Memory B cell (primary cell): ENCODE measurements around the gene RPRD1A.
"Not testable (repeated sequence)": the region's sequence is repeated elsewhere in the genome, so short reads cannot be mapped to it uniquely, and the experiment has no call there.

Source experiments
- ATAC-seq: fragments of 150-1000 bp; cut with Tn5 transposase; 2 replicates; pipeline ENCODE4 v1.10.0; 2021; ENCODE audit warnings: low read depth, mild to moderate bottlenecking, moderate library complexity
- DNase-seq, 2 donors: peaks; one replicate each; pipeline ENCODE4 v3.0.0; 2022; ENCODE audit warnings: low spot score in 2 of 2
- H3K27ac Mint-ChIP-seq: one replicate; pipeline ENCODE4 v1.8.0; 2022; ENCODE audit warnings: mild to moderate bottlenecking, moderate library complexity, mixed read lengths
- H3K27me3 Mint-ChIP-seq: one replicate; pipeline ENCODE4 v1.8.0; 2022; ENCODE audit warnings: mixed read lengths
- H3K36me3 Mint-ChIP-seq: one replicate; pipeline ENCODE4 v1.8.0; 2022; ENCODE audit warnings: mild to moderate bottlenecking, mixed read lengths
- H3K4me1 Mint-ChIP-seq: one replicate; pipeline ENCODE4 v1.8.0; 2022; ENCODE audit warnings: mixed read lengths
- H3K4me3 Mint-ChIP-seq: one replicate; pipeline ENCODE4 v1.8.0; 2022; ENCODE audit warnings: mild to moderate bottlenecking, moderate library complexity, mixed read lengths
- H3K9me3 Mint-ChIP-seq: one replicate; pipeline ENCODE4 v1.8.0; 2022; ENCODE audit warnings: mixed read lengths

The RPRD1A gene

DNA sequence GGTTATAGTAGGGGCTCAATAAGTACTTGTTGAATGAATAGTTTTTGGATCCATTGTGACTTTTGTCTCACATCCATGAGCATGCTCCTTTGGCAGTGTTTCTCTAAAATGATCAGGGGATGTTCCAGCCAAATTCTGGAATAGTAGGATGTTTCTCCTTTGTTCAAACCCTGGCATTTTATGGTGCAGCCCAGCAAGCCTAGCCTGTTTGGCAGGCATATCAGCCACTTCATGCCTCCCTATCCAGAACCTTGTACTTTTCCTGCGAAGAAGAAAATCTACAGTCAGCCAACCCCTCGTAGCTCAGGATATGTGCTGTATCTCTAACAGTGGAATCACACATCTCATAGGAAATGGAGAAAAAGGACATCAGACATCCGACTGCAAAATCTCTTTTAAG is 27.1 kb upstream of the RPRD1A start:
- Mint-ChIP-seq H3K36me3 (no peaks in the 10 kb centered on the region), H3K9me3 (no peaks in the 10 kb centered on the region), H3K4me1 (peaks cover 6% of the 10 kb centered on the region), H3K27ac (no peak overlapping the region), H3K27me3 (peaks cover 7% of the 10 kb centered on the region), H3K4me3 (no peak overlapping the region)
- ATAC-seq (no peak), DNase-seq (no peak)

DNA sequence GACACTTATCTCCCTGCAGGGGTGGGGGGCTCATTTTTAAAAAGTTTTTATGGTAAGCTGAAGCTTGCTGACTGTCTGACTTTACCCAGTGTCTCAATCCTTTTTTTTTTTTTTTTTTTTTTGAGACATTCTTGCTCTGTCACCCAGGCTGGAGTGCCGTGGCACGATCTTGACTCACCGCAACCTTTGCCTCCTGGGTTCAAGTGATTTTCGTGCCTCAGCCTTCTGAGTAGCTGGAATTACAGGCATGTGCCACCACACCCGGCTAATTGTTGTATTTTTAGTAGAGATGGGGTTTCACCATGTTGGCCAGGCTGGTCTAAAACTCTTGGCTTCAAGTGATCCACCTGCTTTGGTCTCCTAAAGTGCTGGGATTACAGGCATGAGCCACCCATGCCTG is 24.8 kb upstream of the RPRD1A start:
- not testable (repeated sequence) for H3K9me3 Mint-ChIP-seq, DNase-seq, H3K4me3 Mint-ChIP-seq, H3K27ac Mint-ChIP-seq, H3K36me3 Mint-ChIP-seq, H3K4me1 Mint-ChIP-seq, H3K27me3 Mint-ChIP-seq, ATAC-seq

DNA sequence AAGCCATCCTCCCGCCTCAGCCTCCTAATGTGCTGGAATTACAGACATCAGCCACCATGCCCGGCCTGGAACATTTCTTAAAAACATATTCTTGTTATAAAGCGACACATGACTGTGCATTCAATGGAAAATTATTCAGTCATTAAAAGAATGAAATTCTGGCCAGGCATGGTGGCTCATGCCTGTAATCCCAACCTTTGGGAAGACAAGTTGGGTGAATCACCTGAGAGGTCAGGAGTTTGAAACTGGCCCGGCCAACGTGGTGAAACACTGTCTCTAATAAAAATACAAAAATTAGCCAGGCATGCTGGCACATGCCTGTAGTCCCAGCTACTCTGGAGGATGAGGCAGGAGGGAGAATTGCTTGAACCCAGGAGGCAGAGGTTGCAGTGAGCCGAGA is 21.6 kb upstream of the RPRD1A start:
- H3K4me1 Mint-ChIP-seq = peaks cover 15% of the 10 kb centered on the region
- peaks cover under 1% of the 10 kb centered on the region for H3K9me3 Mint-ChIP-seq
- H3K27ac Mint-ChIP-seq = no peak overlapping the region
- peaks cover 6% of the 10 kb centered on the region for H3K27me3 Mint-ChIP-seq
- H3K4me3 Mint-ChIP-seq = no peak overlapping the region
- ATAC-seq = no peak
- H3K36me3 Mint-ChIP-seq = peaks cover 2% of the 10 kb centered on the region
- no peak for DNase-seq

DNA sequence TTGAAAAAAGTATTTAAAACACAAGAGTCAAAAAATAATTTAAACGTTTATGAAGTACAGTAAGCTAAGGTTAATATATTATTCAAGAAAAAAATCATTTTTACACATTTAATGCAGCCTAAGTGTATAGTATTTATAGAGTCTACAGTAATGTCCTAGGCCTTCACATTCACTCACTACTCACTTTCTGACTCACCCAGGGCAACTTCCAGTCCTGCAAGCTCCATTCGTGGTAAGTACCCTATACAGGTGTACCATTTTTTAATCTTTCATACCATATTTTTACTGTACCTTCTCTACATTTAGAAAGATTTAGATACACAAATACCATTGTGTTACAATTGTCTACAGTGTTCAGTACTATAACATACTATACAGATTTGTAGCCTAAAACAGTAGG is 20.9 kb upstream of the RPRD1A start:
- ATAC-seq (no peak), DNase-seq (no peak)
- Mint-ChIP-seq H3K4me3 (no peak overlapping the region), H3K4me1 (peaks cover 16% of the 10 kb centered on the region), H3K36me3 (peaks cover 3% of the 10 kb centered on the region), H3K27ac (no peak overlapping the region), H3K9me3 (peaks cover 2% of the 10 kb centered on the region), H3K27me3 (peaks cover 3% of the 10 kb centered on the region)

DNA sequence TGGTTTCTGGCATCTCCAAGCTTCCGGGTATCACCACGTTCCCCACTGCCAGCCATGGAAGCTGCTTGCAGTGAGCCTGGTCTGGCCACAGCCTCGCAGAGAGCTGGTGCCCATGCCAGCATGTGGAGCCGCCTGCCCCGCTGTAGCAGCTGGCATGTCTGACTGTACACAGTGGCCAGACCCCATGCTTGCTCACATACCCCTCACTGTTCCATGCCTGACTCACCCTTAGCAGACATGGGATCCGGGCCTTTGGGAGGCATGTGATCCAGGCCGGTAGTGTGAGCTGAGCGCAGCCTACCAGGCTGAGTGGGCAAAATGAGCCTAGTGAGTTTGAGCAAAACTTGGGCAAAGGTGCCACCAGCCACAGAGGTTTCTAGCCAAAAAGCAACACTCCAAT is 18.8 kb upstream of the RPRD1A start:
- peaks cover 3% of the 10 kb centered on the region for H3K36me3 Mint-ChIP-seq
- peaks cover 19% of the 10 kb centered on the region for H3K4me1 Mint-ChIP-seq
- no peak for ATAC-seq
- no peak overlapping the region for H3K27ac Mint-ChIP-seq
- no peak for DNase-seq
- H3K4me3 Mint-ChIP-seq = no peak overlapping the region
- H3K9me3 Mint-ChIP-seq = peaks cover 4% of the 10 kb centered on the region
- peaks cover 2% of the 10 kb centered on the region for H3K27me3 Mint-ChIP-seq

DNA sequence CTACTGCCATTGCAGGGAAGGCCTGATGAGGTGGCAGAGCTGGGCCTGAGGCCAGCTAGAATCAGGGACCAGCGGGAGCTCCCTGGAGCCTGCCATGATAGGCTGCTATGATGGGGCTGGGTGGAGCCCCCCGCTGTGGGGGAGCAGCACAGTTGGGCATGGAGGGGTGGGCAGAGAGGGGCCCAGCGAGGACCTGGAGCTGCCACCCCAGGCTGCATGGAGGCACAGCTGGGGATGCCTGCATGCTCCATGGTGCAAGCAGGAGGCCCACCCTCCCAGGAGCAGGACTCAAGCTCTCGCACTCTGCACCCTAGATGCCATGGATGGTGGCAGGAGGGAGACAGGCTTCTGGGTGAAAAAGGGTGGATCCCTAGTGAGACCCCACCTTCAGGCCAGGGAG is 17.8 kb upstream of the RPRD1A start:
- no peak for DNase-seq
- H3K4me1 Mint-ChIP-seq = peaks cover 19% of the 10 kb centered on the region
- peaks cover 3% of the 10 kb centered on the region for H3K36me3 Mint-ChIP-seq

DNA sequence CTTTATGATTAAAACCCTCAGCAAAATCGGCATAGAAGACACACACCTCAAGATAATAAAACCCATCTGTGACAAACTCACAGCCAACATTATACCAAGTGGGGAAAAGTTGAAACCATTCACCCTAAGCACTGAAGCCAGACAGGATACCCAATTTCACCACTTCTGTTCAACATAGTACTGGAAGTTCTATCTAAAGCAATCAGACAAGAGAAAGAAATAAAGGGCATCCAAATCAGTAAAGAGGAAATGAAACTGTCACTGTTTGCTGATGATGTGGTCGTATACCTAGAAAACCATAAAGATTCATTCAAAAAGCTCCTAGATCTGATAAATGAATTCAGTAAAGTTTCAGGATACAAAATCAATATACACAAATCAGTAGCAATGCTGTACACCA is 16.4 kb upstream of the RPRD1A start:
- Mint-ChIP-seq H3K4me3 (no peak overlapping the region), H3K27ac (no peak overlapping the region)
- ATAC-seq = peak; percentile 64

More for the DNA sequence above, 17.8 kb upstream of the RPRD1A start:
- Mint-ChIP-seq H3K27ac (no peak overlapping the region), H3K9me3 (peaks cover 6% of the 10 kb centered on the region), H3K27me3 (peaks cover 2% of the 10 kb centered on the region), H3K4me3 (no peak overlapping the region)
- no peak for ATAC-seq

DNA sequence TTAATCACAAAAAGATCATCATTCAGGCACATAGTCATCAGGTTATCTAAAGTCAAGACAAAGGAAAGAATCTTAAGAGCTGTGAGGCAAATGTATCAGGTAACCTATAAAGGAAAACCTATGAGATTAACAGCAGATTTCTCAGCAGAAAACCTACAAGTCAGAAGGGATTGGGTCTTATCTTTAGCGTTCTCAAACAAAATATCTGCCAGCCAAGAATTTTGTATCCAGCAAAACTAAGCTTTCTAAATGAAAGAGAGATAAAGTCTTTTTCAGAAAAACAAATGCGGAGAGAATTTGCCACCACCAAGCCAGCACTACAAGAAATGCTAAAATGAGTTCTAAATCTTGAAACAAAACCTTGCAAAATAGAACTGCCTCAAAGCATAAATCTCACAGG is 13.8 kb upstream of the RPRD1A start:
- not testable (repeated sequence) for H3K27me3 Mint-ChIP-seq, ATAC-seq, DNase-seq, H3K36me3 Mint-ChIP-seq, H3K27ac Mint-ChIP-seq, H3K4me3 Mint-ChIP-seq, H3K9me3 Mint-ChIP-seq
- peaks cover 14% of the 10 kb centered on the region for H3K4me1 Mint-ChIP-seq

More for the DNA sequence above, 16.4 kb upstream of the RPRD1A start:
- no peak for DNase-seq
- H3K9me3 Mint-ChIP-seq = peaks cover 6% of the 10 kb centered on the region
- H3K4me1 Mint-ChIP-seq = peaks cover 19% of the 10 kb centered on the region
- peaks cover 2% of the 10 kb centered on the region for H3K27me3 Mint-ChIP-seq
- H3K36me3 Mint-ChIP-seq = peaks cover 3% of the 10 kb centered on the region

DNA sequence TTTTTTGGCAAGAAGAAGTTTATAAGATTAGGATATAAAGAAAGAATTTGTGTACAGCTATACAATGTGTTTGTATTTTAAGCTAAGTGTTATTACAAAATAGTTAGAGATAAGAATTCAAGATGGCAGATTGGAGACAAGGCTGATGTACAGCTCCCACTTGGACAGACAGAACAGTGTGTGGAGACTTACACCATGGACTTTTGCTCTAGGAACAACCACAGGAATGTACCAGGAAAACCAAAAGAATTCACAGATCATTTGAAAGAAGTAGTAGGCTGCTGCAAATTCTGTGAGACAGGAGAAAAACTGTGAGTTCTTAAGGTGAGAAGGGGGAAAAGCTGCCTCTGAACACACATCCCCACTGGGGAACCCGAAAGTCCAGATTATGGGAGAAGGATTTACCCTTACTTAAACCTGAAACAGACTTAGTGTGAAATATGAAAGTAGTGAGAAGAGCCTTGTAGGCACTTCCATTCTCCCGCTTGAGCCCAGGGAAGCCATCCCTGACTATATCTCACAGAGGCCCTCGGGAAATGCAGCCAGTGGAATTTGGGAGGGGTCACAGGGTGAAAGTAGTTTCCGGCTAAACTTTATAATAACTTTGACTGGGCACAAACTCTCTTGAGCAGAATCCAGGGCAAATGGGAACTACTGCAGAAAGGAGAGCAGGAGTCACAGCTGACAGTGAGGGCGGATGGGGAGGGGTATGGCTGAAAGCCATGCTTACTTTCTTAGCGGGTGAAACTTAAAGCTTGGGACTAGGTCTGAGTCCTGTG is 11.6 kb upstream of the RPRD1A start:
- Mint-ChIP-seq H3K27me3 (peaks cover under 1% of the 10 kb centered on the region), H3K4me3 (no peak overlapping the region), H3K4me1 (peaks cover 11% of the 10 kb centered on the region), H3K9me3 (peaks cover 6% of the 10 kb centered on the region), H3K36me3 (peaks cover under 1% of the 10 kb centered on the region), H3K27ac (no peak overlapping the region)
- ATAC-seq = no peak
- no peak for DNase-seq

DNA sequence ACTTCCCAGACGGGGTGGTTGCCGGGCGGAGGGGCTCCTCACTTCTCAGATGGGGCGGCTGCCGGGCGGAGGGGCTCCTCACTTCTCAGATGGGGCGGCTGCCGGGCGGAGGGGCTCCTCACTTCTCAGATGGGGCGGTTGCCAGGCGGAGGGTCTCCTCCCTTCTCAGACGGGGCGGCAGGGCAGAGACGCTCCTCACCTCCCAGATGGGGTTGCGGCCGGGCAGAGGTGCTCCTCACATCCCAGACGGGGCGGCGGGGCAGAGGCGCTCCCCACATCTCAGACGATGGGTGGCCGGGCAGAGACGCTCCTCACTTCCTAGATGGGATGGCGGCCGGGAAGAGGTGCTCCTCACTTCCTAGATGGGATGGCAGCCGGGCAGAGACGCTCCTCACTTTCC is 10.4 kb upstream of the RPRD1A start:
- not testable (repeated sequence) for H3K4me1 Mint-ChIP-seq, H3K36me3 Mint-ChIP-seq, DNase-seq, H3K9me3 Mint-ChIP-seq, H3K27me3 Mint-ChIP-seq, H3K27ac Mint-ChIP-seq, ATAC-seq, H3K4me3 Mint-ChIP-seq

DNA sequence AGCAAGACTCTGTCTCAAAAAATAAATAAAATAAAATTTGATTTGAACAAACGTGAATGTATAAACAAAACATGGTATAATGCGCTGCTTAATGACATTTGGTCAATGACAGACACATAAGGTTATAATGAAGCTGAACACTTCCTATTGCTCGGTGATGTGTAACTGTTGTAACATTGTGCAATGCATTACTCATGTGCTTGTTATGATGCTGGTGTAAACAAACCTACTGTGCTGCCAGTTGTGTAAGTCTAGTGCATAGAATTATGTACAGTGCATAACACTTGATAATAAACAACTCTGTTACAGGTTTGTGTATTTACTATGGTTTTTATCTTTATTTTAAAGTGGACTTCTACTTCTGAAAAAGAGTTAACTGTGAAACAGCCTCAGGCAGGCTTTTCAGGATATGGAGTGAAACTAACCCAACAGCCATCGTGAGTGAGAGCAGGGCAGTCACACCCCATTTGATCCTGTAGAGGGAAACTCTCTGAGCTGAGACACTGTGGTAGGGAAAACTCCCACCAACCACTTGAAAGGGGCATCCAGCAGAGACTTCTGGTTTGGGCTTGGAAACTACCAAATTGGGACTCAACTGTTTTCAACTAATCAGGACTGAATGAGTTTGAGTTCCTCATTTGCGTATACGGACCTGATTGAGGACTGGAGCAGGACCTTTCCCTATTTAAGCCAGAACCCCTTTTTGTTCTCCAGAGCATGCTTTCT is 8.7 kb upstream of the RPRD1A start:
- no peaks in the 10 kb centered on the region for H3K36me3 Mint-ChIP-seq
- no peak overlapping the region for H3K4me3 Mint-ChIP-seq
- peaks cover 2% of the 10 kb centered on the region for H3K9me3 Mint-ChIP-seq
- DNase-seq (no peak), ATAC-seq (peak; percentile 59)
- H3K4me1 Mint-ChIP-seq = peaks cover 2% of the 10 kb centered on the region
- peaks cover 4% of the 10 kb centered on the region for H3K27me3 Mint-ChIP-seq
- no peak overlapping the region for H3K27ac Mint-ChIP-seq

DNA sequence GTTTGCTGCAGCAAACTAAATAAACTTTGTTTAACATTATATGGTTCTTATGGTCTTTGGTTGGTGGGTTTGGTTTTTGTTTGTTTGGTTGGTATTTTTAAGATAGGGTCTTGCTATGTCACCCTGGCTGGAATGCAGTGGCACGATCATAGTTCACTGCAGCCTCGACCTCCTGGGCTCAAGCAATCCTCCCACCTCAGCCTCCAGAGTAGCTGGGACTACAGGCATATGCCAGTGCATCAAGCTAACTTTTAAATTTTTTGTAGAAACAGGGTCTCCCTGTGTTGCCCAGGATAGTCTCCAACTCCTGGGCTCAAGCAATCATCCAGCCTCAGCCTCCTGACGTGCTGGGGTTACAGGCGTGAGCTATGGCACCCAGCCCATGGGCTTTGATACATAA is 7.1 kb upstream of the RPRD1A start:
- Mint-ChIP-seq H3K4me1 (peaks cover 2% of the 10 kb centered on the region), H3K4me3 (no peak overlapping the region), H3K9me3 (no peaks in the 10 kb centered on the region), H3K27me3 (peaks cover 9% of the 10 kb centered on the region), H3K36me3 (no peaks in the 10 kb centered on the region), H3K27ac (no peak overlapping the region)
- DNase-seq = no peak
- no peak for ATAC-seq

DNA sequence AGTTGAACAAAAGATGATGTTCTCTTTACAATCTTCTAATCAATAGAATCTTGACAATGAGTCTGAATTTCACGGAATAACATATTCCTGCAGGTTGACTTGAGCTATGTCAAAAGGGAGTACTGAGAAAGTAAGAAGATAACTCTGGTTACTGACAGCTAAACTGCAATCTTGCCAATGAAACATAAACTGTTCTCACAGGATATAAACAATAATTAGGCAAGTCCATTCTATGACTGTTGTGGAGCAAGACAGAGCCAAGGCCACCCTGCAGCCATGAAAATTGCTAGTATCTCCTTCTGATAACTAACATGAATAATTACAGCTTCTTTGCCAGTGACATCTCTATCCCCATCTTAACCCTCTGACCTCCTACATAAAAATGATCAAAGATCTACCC is 6.3 kb upstream of the RPRD1A start:
- H3K36me3 Mint-ChIP-seq = no peaks in the 10 kb centered on the region
- no peaks in the 10 kb centered on the region for H3K9me3 Mint-ChIP-seq
- peaks cover 2% of the 10 kb centered on the region for H3K4me1 Mint-ChIP-seq
- no peak for DNase-seq
- no peak overlapping the region for H3K4me3 Mint-ChIP-seq
- ATAC-seq = no peak
- H3K27ac Mint-ChIP-seq = no peak overlapping the region
- H3K27me3 Mint-ChIP-seq = peaks cover 9% of the 10 kb centered on the region

DNA sequence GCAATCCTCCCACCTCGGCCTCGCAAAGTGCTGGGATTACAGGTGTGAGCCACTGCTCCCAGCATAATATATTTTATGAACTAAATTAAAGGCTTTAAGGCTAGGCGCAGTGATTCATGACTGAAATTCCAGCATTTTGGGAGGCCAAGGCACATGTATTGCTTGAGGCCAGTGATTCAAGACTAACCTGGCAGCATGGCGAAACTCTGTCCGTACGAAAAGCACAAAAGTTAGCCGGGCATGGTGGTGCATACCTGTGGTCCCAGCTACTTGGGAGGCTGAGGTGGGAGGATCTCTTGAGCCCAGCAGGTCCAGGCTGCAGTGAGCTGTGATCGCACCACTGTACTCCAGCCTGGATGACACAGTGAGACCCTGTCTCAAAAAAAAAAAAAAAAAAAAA is 5.0 kb upstream of the RPRD1A start:
- not testable (repeated sequence) for H3K36me3 Mint-ChIP-seq, DNase-seq, H3K27ac Mint-ChIP-seq, ATAC-seq, H3K27me3 Mint-ChIP-seq, H3K4me3 Mint-ChIP-seq, H3K9me3 Mint-ChIP-seq, H3K4me1 Mint-ChIP-seq

DNA sequence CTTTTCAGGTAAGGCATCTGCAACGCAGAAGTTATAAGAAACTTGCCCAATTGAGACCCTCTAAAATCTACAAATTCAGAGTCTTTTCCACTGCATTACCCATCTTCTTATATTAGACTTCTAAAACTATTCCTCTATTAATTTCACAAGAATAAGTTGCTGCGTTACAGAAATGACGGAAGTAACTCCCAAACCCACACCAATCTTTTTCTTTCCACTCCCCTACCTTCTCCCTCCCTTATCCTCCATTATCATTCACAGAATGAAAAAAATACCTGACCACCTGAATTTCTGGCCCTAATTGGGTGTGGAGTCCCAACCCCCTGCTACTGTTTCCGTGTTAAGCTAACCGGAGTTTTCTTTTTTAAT is 689 bp downstream of the RPRD1A start:
- Mint-ChIP-seq H3K36me3 (peaks cover 5% of the 10 kb centered on the region), H3K4me3 (peak overlapping the region; percentile 85), H3K9me3 (no peaks in the 10 kb centered on the region), H3K27ac (peak overlapping the region; percentile 92), H3K27me3 (peaks cover 5% of the 10 kb centered on the region), H3K4me1 (peaks cover 26% of the 10 kb centered on the region)
- ATAC-seq = no peak
- DNase-seq = no peak
